MCF 10A (cell line): ENCODE results near the gene SAC3D1. TPM values are rescaled to one million over a fixed set of nuclear protein-coding genes. Genes with fewer than 3 reads are reported as not detected.
"Not testable (repeated sequence)": the region's sequence is repeated elsewhere in the genome, so short reads cannot be mapped to it uniquely, and the experiment has no call there.

Source experiments
- BruUV-seq: library from RNA; stranded (reverse); fragments of 400-500 nt; replicated peaks from 2 replicates; lab custom pipeline; 2021; lab: Mats Ljungman, UMichigan
- CTCF ChIA-PET: fragments of 300-600 bp; sonication (Branson Sonifier 250); formaldehyde crosslinking; extraction: SDS; loops from one replicate; lab custom pipeline; 2021; ENCODE audit warnings: antibody characterized with exemption, inconsistent platforms; lab: Yijun Ruan, JAX
- POLR2A ChIA-PET: fragments of 300-600, 350-650 bp; sonication (Branson Sonifier 250); formaldehyde crosslinking; extraction: SDS; loops from one replicate; lab custom pipeline; 2020; ENCODE audit warnings: antibody characterized with exemption, inconsistent platforms; lab: Yijun Ruan, JAX
- DNase-seq: peaks from one replicate; pipeline ENCODE4 v3.0.0-alpha.2; 2018; ENCODE audit not compliant: unreplicated experiment
- H3K27ac Mint-ChIP-seq: one replicate; pipeline ENCODE4 v1.8.0; 2022; ENCODE audit warnings: mild to moderate bottlenecking, low read depth, mixed read lengths; ENCODE audit not compliant: unreplicated experiment
- H3K27me3 Mint-ChIP-seq: one replicate; pipeline ENCODE4 v1.8.0; 2022; ENCODE audit warnings: mixed read lengths; ENCODE audit not compliant: insufficient read depth, unreplicated experiment
- H3K36me3 Mint-ChIP-seq: one replicate; pipeline ENCODE4 v1.8.0; 2022; ENCODE audit warnings: mild to moderate bottlenecking, moderate library complexity, mixed read lengths; ENCODE audit not compliant: insufficient read depth, unreplicated experiment
- H3K4me1 Mint-ChIP-seq: one replicate; pipeline ENCODE4 v1.8.0; 2022; ENCODE audit warnings: mixed read lengths; ENCODE audit not compliant: insufficient read depth, unreplicated experiment
- H3K4me3 Mint-ChIP-seq: one replicate; pipeline ENCODE4 v1.8.0; 2022; ENCODE audit warnings: mild to moderate bottlenecking, moderate library complexity, mixed read lengths; ENCODE audit not compliant: unreplicated experiment
- H3K9me3 Mint-ChIP-seq: one replicate; pipeline ENCODE4 v1.8.0; 2022; ENCODE audit warnings: mixed read lengths; ENCODE audit not compliant: unreplicated experiment
- intact Hi-C: fragments of 100-400 bp; cut with micrococcal nuclease; formaldehyde crosslinking; loops from 2 replicates; pipeline ENCODE4 v1.14.1; 2022
- total RNA-seq: library from RNA; stranded (reverse); gene quantifications from 2 replicates; pipeline ENCODE4 v1.2.3, GENCODE V29; 2022
- TF ChIP-seq, protein P1 (sequence below): fragments of 200-600 bp; IDR thresholded peaks from one replicate; pipeline ENCODE4 v1.8.0; 2022; ENCODE audit warnings: antibody characterized with exemption, mild to moderate bottlenecking; ENCODE audit not compliant: unreplicated experiment

SAC3D1 gene
- total RNA-seq, 1 experiment from 2014 or later: 14.0 TPM

DNA sequence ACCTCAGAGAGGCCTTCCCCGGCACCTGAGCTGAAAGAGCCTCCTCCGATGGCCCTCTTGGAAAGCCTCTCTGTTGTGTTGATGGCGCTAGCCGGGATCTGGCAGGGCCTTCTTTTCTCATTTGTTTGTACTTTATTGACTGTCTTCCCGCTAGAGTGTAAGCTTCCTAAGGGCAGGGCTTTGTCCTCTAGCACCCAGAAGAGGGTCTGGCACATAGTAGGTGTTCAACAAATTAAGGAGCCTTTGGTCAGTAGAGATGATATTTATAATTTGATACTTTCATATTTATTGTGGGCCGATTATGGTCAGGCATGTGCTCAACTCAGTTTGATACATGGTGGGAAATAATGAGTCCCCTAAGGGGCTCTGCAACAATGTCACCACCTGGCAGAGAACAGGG, 23.1 kb upstream of the SAC3D1 start:
- POLR2A ChIA-PET: interaction anchor here (0.7 to 1.2 kb wide), 3 partner anchors 8 to 16 kb away, joined by 3 to 4 read pairs (median 3); no protein-coding TSS in a partner anchor

DNA sequence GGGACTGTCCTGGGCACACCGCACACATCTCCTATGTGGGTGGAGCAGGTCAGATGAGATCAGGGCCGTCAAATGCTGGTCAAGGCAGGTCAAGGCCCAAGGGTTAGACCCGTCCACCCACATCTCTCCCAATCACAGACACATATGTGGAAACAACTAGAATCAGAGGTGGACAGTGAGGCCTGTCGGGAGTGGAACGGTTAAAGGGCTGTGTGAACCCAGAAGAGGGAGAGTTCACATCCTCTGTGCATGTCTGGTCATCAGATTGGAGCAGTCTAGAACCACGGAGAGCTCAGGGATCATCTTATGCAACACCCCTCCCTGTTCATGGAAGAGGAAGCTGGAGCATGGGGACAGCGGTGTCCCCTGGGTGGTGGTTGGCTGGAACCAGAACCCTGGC, 21.2 kb upstream of the SAC3D1 start:
- Mint-ChIP-seq H3K27me3 (no peaks in the 10 kb centered on the region), H3K9me3 (no peaks in the 10 kb centered on the region), H3K27ac (no peak overlapping the region), H3K4me3 (no peak overlapping the region), H3K36me3 (peaks cover 6% of the 10 kb centered on the region), H3K4me1 (peaks cover 15% of the 10 kb centered on the region)
- ChIA-PET POLR2A (no interaction called here), CTCF (no interaction called here)
- intact Hi-C loops: loop anchor here (10.0 kb wide), 1 partner anchor 235 kb away; no protein-coding TSS in a partner anchor
- no peak for DNase-seq
- TF ChIP-seq, protein P1, sequence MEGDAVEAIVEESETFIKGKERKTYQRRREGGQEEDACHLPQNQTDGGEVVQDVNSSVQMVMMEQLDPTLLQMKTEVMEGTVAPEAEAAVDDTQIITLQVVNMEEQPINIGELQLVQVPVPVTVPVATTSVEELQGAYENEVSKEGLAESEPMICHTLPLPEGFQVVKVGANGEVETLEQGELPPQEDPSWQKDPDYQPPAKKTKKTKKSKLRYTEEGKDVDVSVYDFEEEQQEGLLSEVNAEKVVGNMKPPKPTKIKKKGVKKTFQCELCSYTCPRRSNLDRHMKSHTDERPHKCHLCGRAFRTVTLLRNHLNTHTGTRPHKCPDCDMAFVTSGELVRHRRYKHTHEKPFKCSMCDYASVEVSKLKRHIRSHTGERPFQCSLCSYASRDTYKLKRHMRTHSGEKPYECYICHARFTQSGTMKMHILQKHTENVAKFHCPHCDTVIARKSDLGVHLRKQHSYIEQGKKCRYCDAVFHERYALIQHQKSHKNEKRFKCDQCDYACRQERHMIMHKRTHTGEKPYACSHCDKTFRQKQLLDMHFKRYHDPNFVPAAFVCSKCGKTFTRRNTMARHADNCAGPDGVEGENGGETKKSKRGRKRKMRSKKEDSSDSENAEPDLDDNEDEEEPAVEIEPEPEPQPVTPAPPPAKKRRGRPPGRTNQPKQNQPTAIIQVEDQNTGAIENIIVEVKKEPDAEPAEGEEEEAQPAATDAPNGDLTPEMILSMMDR: no peak
- no TSS peak for BruUV-seq

More for the DNA sequence above, 23.1 kb upstream of the SAC3D1 start:
- Mint-ChIP-seq H3K27me3 (no peaks in the 10 kb centered on the region), H3K4me3 (no peak overlapping the region), H3K9me3 (no peaks in the 10 kb centered on the region), H3K36me3 (peaks cover 6% of the 10 kb centered on the region), H3K27ac (no peak overlapping the region), H3K4me1 (peaks cover 20% of the 10 kb centered on the region)
- no peak for DNase-seq
- TF ChIP-seq, protein P1: no peak
- intact Hi-C loops: loop anchor here (10.0 kb wide), 1 partner anchor 233 kb away; no protein-coding TSS in a partner anchor
- CTCF ChIA-PET: interaction anchor here (0.6 kb wide), 1 partner anchor 33 kb away, joined by 3 read pairs; no protein-coding TSS in a partner anchor
- BruUV-seq: no TSS peak

DNA sequence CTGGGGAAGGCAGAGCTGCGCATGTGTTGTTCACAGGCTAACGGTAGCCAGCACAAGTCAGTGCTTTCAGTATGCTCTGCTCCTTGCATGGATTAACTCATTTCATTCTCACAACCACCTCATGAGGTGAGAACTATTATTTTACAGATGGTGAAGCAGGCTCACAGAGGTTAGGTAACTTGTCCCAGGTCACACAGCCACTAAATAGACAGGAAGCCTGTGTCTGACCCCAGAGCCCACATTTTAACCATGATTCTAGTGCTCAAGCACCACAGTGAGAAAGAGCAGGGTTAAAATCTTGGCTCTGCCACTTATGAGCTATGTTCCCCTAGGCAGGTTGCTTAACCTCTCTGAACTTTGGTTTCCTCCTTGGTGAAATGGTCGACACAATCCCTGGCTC, 20.0 kb upstream of the SAC3D1 start:
- Mint-ChIP-seq H3K4me3 (no peak overlapping the region), H3K4me1 (peaks cover 15% of the 10 kb centered on the region), H3K9me3 (no peaks in the 10 kb centered on the region), H3K27ac (no peak overlapping the region), H3K27me3 (no peaks in the 10 kb centered on the region), H3K36me3 (peaks cover 6% of the 10 kb centered on the region)
- TF ChIP-seq, protein P1: no peak
- no TSS peak for BruUV-seq
- no peak for DNase-seq
- intact Hi-C loops: no loop called here
- ChIA-PET CTCF (no interaction called here), POLR2A (no interaction called here)

DNA sequence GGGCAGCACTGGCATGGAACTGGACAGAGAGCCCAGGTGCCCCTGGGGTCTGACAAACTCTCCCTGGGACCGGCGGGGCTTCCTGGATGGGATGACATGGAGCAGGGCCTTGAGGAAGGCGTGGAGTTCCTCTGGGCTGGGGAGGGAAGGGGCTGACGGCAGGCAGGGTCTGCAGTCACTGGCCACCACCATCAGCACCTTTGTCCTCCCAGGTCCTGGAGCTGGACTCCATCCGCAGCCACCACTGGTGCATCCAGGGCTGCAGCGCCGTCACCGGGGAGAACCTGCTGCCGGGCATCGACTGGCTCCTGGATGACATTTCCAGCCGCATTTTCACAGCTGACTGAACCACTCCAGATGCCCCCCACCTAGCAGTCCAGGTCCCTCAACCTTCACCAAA, 19.5 kb upstream of the SAC3D1 start:
- intact Hi-C loops: no loop called here
- peaks cover 11% of the 10 kb centered on the region for H3K4me1 Mint-ChIP-seq
- TF ChIP-seq, protein P1: no peak
- H3K4me3 Mint-ChIP-seq: no peak overlapping the region
- no peaks in the 10 kb centered on the region for H3K27me3 Mint-ChIP-seq
- no TSS peak for BruUV-seq
- no peak for DNase-seq
- no peaks in the 10 kb centered on the region for H3K9me3 Mint-ChIP-seq
- POLR2A ChIA-PET: no interaction called here
- H3K36me3 Mint-ChIP-seq: peaks cover 6% of the 10 kb centered on the region
- CTCF ChIA-PET: interaction anchor here (0.6 to 1.4 kb wide), 2 partner anchors 112 to 173 kb away, joined by 3 to 4 read pairs; no protein-coding TSS in a partner anchor
- no peak overlapping the region for H3K27ac Mint-ChIP-seq

- H3K27me3 Mint-ChIP-seq, BruUV-seq, H3K4me3 Mint-ChIP-seq, H3K9me3 Mint-ChIP-seq, DNase-seq, H3K27ac Mint-ChIP-seq, H3K36me3 Mint-ChIP-seq, intact Hi-C loops: not testable (repeated sequence)
- peaks cover 12% of the 10 kb centered on the region for H3K4me1 Mint-ChIP-seq
- POLR2A ChIA-PET: interaction anchor here (1.3 kb wide), 1 partner anchor 9 kb away, joined by 5 read pairs; the partner anchor contains the start of gene ARL2
- CTCF ChIA-PET: interaction anchor here (0.6 kb wide), 1 partner anchor 162 kb away, joined by 3 read pairs; no protein-coding TSS in a partner anchor
Observed at GRCh38 chr11:65023502-65023901, 17.5 kb upstream of the SAC3D1 start.
